Ammon's horn (tissue), 1 donor: ENCODE measurements around the gene ZNF414.

ENCODE experiments used
- DNase-seq: peaks from one replicate; pipeline ENCODE4 v3.0.0-alpha.2; 2016; ENCODE audit warnings: low spot score

Gene ZNF414

DNA sequence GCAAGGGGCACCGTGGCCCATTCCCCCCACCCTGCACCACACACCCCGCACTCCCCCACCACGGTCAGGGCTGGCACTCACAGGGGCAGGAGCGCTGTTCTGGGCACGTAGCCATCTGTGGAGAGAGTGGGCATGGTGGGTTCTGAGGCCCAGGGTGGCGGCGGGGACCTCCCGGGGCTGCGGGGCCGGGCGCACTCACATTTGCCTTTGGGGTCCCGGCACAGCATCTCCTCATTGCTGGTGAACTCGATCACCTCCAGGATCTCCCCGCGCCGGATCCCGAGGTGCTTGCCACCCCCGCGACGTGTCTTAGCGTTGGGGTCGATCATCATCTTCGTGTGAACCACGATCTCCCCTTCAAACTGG is 23.6 kb downstream of the ZNF414 start:
- DNase-seq = no peak

DNA sequence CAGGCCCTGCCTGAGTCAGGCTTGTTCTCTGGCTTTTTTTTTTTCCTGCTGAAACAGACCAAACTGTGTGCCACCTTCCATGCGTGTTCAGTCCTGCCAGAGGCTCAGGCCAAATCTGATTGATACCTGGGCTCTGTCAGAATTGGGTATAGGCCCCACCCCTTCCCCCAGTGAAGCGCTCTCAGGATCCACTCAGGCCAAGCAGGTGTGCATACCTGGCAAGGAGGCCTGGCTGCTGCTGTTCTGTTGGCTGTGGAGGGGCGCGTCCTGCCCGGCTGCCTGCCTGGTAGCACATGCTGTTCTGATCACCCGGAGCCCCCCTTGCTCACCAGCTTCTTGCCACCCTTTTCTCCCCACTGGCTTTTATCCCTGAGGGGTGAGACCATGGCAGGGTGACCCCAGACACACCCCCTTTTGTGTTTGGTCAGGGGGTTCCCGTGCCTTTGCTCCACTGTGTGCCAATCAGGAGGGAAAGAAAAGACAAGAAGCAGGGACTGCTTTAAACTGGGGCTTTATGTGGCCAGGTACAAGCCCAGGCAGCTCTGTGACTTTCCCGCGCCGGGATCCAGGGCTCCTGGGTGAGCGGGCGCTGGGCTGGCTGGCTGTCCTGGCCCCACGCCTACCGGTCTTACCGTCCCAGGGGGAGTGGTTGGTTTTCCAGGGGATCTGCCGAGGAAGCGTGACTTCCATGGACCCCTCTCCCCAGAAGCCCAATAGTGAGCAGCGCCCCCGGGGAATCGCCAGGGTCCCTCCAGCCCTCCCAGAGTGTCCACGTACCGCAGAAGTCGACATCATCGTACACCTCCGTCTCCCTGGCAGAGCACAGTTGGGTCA is 24.2 kb downstream of the ZNF414 start:
- no peak for DNase-seq

DNA sequence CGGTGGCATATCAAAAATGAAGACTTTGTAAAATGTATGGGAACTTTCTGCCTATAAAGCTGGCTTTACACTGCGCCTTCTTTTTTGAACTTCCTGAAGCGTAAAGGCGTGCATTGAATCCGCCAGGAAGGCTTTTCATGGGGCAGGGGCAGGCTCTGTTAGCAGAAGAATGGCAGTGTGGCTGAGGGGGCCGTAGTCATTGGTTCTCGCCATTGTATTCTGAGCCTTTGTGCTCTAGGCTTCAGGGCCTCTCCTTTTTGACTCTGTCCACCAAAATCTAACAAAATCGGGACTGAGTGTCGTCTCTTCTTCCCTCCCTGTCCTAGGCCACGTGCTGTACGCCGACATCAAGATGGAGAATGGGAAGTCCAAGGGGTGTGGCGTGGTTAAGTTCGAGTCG is 25.6 kb downstream of the ZNF414 start:
- DNase-seq = no peak

DNA sequence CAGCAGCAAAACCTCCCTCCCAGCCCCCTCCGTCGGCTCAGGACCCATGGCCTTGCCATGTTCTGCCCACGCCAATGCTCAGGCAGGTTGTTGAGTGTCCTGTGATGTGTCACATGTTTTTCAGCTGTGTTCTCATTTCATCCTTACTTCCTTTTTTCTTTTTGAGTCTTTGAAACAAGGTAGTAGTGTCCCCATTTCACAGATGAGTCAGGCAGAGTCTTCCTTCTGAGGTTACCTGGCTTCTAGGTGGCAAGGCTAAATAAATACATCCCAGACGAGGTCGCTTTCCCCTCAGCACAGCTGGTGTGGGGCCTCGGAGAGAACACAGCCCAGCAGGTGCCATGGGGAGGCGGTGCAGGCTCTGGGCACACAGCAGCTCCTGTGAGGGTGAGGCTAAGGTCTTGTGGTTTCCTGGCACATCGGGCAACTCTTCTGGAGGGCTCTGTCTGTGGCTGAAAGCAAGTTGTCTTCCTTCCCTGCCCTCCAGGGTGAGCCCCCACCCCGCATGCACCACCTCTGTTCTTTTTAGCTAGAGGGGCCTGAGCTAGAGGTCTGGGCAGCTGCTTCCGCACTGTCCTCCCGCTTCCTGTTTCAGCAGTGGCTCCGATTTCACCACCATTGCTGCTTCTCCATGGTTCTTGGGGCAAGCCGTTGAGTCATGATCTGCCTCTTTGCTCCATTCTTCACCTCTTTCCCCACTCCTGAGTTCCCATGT is 26.7 kb downstream of the ZNF414 start:
- peak; percentile 73 for DNase-seq

DNA sequence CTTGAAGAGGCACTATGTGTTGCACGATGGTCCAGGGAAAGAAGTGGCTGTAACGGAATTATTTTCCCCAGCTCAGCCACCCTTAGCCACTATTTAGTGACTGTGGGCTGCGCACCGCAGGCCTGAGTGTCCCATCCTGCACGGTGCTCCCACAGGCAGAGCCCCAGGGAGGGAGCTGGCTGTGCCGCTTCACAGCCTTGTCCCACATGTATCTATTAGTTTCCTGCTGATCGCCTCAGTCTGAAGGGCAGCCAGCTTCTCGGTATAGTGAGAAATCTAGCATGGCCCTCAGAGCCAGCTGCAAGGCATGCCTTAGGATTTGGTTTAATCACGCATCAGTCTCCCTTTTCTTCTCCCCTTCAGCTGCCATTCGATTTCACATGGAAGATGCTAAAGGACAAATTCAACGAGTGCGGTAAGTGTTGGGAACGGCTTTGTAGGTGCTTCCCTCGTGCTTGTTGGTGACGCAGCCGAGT is 27.3 kb downstream of the ZNF414 start:
- no peak for DNase-seq

DNA sequence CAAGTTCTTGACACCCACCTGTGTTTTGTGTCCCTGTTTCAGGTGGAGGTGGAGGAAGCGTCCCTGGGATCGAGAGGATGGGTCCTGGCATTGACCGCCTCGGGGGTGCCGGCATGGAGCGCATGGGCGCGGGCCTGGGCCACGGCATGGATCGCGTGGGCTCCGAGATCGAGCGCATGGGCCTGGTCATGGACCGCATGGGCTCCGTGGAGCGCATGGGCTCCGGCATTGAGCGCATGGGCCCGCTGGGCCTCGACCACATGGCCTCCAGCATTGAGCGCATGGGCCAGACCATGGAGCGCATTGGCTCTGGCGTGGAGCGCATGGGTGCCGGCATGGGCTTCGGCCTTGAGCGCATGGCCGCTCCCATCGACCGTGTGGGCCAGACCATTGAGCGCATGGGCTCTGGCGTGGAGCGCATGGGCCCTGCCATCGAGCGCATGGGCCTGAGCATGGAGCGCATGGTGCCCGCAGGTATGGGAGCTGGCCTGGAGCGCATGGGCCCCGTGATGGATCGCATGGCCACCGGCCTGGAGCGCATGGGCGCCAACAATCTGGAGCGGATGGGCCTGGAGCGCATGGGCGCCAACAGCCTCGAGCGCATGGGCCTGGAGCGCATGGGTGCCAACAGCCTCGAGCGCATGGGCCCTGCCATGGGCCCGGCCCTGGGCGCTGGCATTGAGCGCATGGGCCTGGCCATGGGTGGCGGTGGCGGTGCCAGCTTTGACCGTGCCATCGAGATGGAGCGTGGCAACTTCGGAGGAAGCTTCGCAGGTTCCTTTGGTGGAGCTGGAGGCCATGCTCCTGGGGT is 28.2 kb downstream of the ZNF414 start:
- DNase-seq = no peak

DNA sequence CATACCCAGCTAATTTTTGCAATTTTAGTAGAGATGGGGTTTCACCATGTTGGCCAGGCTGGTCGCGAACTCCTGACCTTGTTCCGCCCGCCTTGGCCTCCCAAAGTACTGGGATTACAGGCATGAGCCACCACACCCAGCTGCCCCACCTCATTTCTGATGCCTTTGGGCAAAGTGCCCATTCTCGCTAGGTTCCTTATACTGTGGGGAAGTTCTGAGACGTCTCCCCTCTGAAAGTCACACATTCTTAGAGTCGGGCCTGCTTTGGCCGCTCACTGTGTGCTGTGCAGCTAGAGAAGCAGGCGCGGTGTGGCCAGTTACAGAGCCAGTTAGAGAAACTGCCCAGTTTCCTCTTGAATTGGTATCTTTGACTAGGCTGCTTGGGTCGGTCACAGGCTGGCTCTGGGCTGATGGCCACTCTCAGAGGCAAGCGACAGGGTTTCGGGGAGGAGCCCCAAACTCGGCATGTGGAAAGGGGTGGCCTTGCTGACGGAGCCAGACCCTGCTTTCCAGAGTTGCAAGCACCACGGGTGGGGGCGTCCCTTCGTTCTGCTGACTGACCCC is 29.6 kb downstream of the ZNF414 start:
- DNase-seq = peak; percentile 74

DNA sequence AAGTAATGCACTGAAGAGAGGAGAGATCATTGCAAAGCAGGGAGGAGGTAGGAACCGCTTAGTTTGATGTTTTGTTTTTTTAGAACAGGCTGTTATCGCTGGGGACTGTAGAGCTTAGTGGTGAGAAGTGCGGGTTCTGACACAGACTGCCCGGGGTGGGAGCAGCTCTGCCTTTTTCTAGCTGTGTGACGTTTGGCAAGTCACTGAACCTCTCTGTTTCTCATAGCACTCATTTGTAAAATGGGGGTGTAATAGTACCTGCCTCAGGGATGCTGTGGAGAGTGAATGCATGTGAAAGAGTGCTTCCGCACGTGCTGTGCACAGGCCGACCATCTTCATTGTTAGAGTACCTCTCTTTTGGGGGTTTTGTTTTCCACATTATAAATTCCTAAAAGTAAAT is 30.8 kb downstream of the ZNF414 start:
- DNase-seq = no peak

DNA sequence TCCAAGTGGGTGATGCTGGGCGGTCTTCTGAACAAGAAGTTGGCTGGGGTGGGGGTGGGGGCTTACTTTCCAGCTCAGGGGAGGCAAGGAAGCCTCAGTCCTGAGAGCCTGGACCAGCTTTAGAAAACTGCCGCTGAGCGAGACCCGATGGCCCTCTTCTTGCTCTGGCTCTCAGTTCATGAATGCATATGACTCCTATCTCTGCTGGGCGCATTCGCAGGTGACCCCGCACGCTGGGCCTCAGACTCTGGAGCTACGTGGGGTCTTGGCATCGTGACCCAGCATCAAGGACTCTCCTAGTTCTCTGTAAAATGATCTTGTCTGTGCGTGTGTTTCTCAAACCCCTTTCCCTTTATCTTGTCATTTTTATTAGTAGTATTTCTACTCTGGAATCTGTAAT is 31.3 kb downstream of the ZNF414 start:
- no peak for DNase-seq

DNA sequence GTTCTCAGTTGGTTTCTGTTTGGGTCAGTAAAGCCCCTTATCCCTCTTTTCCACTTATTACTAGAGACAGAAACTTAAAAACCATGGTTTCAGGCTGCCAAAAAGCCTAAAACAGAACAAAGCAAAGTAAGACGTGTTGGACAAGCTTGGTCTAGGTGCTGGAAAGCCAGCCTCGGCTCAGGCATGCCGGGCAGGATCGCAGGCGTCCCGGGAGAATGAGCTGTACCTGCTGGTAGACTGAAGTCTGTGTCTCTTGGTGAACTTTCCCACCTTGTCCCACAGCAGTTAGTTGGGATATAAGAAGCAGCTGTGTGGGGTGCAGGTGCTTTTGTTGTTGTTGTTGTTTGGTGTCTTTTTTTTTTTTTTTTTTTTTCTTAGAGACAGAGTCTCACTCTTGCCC is 32.4 kb downstream of the ZNF414 start:
- no peak for DNase-seq

DNA sequence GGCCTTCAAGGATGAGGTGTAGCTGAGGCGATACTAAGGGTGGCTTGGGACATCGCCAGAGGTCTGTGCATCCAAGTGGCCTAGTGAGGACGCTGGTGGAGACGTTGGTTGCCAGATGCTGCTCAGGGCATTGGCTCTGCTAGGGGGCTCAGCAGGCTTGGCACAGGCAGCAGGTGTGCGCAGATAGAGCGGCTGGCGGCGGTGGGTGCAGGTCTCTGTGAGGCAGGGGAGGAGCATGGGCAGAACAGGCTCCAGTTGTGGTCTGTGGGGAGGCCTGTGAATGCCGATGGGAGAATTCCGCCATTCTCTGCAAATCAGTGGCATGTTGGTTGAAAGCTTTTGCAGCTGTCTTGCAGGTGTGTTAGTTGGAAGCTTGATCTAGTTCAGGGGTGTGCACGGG is 32.8 kb downstream of the ZNF414 start:
- DNase-seq = no peak

DNA sequence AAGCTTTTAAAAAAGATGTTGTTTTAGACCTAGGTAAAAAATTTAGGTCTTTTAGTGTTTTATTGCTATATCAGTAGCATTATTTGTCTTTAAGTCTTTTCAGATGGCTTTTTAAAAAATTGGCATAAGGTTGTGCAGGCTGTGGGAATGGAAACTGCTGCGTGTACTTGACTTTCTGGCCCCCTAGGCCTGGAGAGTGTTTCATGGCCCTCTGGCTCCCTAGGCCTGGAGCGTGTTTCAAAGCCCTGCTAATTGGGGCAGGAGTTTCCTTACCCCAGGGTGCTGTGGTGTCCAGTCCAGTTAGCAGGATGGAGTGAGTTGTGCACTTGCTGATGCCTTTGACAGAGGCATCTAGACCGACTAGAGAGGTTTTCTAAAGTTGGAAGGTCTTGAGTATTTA is 35.4 kb downstream of the ZNF414 start:
- DNase-seq = no peak

DNA sequence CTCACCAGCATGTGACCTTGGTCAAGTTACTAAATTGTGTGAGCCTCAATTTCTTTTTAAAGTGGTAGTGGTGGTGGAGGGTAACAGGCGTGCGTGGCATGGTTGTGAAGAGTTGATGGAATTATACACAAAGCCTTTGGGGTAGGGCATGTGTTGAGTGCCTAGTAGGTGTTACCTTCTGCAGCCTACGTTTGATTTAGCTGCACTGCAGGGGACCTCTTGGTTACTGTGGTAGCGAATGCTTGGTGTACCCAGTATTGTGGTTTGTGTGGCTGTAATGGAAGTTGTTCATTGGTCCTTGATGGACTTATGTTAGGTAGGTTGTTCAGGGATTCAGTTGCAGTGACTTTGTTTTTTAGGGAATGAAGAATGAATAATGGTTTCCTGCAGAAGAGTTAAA is 36.1 kb downstream of the ZNF414 start:
- no peak for DNase-seq

DNA sequence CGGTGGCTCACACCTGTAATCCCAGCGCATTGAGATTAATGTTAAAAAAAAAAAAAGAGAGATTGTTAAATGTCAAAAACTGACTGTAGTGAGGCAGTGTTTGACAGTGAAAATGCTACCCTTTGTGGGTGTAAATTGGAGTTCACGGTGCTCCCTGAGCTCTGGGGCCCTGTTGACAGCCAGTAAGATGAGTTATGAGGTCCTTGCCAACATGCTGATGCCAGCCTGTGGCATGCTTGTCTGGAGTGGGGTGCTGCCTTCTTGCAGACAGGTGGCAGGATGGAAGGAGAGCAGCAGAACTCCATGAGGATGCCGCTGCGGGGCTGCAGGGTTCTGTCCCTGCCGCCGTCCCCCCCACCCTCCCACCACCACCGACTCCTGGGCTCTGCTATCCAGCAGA is 37.4 kb downstream of the ZNF414 start:
- DNase-seq = no peak

DNA sequence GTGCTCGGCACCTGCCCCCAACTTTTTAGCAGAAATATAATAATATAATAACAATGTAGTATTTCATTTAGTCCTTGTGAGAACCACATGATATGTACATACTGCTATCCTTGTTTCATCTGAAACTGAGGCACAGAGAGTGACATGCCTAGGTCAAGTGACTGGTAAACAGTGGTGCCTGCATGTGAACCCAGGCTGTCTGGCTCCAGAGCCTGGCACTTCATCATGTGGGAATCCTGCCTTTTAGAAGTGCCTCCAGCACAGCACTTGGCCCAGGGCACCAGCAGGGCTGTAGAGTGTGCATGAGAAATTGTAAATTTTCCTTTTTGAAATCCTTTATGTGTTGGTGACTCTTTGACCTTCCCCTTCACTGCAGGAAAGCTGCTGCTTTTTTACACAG is 39.0 kb downstream of the ZNF414 start:
- no peak for DNase-seq

DNA sequence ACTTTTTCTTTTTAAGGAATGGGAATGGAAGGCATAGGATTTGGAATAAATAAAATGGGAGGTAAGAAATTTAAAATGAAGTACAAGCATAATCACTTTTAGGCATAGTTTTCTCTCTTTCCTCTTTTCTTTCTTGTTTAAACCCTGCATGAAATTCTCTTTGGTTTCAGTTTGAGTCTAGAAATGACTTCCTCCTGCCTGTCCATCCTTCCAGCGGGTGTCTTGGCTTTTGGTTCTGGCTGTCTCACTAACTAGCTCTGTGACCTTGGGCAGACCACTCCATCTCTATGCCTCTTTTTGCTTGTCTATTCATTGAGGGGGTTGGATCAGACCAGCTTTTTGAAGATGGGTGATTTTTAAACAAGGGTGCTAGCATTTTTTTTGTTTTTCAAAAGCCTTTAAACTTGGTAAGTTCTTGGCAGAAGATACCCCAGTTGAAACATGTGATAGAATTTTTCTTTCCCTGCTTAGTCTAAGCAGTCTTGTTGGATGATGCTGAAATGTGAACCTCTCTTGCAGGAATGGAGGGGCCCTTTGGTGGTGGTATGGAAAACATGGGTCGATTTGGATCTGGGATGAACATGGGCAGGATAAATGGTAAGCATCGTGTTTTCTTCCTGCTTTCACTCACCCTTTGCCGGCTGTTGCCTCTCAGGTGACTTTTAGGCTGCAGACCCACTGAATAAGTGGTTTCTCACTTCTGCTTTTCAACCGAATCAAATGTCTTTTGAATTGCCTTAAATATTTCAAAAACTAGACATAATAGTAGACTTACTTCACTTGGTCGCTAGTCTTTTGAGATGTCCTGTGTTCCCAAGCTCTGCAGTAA is 40.1 kb downstream of the ZNF414 start:
- peak; percentile 58 for DNase-seq

DNA sequence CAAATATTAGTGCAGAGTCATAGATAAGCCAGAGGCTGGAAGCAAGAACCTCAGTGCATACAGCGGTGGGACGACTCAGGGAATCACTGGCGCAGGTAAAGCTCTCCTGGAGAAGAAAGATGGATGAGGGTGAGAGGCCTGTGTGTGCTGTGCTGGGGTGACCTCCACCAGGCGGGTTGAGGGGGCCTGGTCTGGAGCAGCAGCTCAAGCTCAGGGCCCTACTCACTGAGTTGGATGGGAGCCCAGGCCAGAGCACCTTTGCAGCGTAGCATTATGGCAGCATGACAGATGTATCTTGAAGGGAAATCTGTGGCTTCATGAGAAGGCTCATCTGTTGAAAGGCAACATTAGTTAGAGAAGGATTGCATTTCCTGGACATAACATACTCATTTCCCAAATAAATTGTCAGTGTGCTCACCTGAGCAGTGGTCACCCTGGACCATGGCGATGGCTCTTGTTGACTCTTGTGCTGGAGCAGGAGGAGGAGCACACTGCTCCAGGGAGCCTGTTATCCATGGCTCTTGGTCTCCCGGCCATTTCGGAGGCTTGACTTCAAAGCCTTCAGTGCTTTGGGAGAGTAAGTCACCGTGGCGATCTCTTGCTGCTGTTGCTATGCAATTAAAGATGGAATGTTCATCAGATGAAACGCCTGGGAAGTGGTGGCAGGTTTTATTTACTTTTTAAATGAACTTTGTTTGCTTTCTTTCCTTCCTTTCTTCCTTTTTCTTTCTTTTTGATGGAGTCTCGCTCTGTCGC is 44.2 kb downstream of the ZNF414 start:
- no peak for DNase-seq

DNA sequence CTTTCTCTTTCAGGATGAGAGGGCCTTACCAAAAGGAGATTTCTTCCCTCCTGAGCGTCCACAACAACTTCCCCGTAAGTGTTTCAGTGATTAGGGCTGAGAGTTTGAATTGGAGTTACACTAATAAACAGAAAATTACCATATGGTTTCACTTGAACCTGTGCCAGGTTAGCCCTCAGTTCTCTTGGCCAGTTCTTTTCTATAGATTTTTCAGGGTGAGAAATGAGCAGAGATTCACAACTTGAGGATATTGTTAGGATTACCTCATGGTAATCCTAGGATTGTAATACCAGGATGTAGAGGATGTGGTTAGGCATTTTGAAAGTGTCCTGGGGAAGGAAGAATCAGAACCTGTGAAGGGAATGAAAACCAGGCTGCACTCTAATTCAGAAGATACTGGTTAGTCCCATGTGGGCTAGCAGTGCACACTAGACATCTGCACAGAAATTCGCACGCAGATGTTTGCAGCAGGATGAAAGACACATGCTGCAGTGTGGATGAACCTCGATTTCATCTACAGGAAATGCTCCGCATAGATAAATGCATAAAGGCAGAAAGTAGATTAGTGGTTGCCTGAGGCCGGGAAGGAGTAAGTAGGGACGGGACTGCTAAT is 45.1 kb downstream of the ZNF414 start:
- DNase-seq = no peak

DNA sequence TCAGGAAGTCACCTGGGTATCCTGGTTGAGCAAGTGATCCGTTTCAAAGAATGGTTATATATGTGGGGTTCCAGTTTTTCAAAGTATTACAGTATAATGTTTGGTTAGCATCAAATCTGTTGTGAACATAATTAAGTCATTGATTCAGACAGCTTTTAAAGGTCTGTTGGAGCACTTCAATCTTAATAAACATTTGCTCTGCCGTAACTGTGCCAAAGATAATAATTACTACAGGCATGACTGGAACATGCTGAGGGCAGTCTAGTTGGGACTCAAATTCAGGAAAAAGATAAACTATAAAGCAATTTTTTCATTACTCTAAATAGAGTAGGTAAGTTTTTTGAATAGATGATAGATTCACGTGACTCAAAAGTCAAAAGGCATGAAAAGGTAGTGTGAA is 45.8 kb downstream of the ZNF414 start:
- DNase-seq = no peak

DNA sequence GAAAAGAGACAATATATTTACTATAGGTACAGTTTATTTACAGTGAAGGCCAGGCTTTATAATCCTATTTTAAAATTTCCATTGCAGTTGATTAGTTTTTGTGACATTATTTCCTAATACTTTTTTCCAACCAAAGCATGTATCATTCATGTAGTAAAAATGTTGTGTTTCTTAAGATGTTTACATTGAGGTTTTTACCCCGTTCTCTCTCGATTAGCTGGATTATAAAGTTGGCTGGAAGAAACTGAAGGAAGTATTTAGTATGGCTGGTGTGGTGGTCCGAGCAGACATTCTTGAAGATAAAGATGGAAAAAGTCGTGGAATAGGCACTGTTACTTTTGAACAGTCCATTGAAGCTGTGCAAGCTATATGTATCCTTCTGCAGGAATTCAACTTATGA is 47.9 kb downstream of the ZNF414 start:
- DNase-seq = no peak
